Lower leg skin (tissue), 4 donors: ENCODE data around the gene CD33. TPM values are rescaled to one million over a fixed set of nuclear protein-coding genes. Genes with fewer than 3 reads are reported as not detected.

ENCODE experiments used
- DNase-seq, 2 donors: peaks; one replicate each; pipeline ENCODE4 v3.0.0-alpha.2; 2019; ENCODE audit warnings: low spot score in 2 of 2
- H3K4me3 ChIP-seq: fragments of 200-600 bp; sonication (generic); 2 replicates; pipeline ENCODE4 v1.5.1; 2017; ENCODE audit warnings: mild to moderate bottlenecking, low read depth; ENCODE audit not compliant: poor library complexity, severe bottlenecking
- POLR2A ChIP-seq, 2 donors: fragments of 450-650 bp; IDR thresholded peaks; one replicate each; pipeline ENCODE4 v1.6.1; 2016 to 2017; ENCODE audit warnings: antibody characterized with exemption in 2 of 2, mild to moderate bottlenecking in 1 of 2, moderate library complexity in 1 of 2
- WGBS, 2 donors: methylation state at CpG; one replicate each; pipeline ENCODE4 v1.1.5; 2018; 5-methylcytosine and 5-hydroxymethylcytosine counted together
- intact Hi-C: fragments of 100-400 bp; cut with DNase I; formaldehyde crosslinking; loops from one replicate; pipeline ENCODE4 v1.15.0; 2023; ENCODE audit warnings: low total_unique reads
- total RNA-seq, 4 donors: library from RNA; depleted of rRNA; stranded (reverse); fragments of >200 nt; gene quantifications; one replicate each; pipeline ENCODE4 v1.1.0, GENCODE V29; 2016
- TF ChIP-seq, protein P1 (sequence below), 3 donors: fragments of 450-650 bp; IDR thresholded peaks; one replicate each; pipeline ENCODE4 v1.5.1; 2016; ENCODE audit warnings: antibody characterized with exemption in 3 of 3, mild to moderate bottlenecking in 3 of 3, moderate library complexity in 2 of 3

Gene CD33
- total RNA-seq, 4 donors from 2014 or later: 1.4 to 2.5 (median 2.1) TPM

DNA sequence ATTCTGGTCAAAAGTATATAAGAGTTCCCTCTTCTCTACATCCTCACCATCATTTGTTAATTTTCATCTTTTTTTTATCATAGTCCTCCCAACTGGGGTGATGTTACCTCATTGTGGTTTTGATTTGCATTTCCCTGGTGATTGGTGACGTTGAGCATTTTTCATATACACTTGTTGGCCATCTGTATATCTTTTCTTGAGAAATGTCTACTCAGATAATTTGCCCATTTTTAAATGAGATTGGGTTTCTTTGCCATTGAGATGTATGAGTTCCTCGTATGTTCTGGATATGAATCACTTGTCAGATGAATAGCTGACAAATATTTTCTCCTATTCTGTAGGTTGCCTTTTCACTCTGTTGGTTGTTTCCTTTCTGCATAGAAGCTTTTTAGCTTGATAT, 2.4 kb downstream of the CD33 start:
- WGBS, 2 donors: 52 to 59% methylated on average over 2 of the region's 2 CpGs
- no peak for DNase-seq
- intact Hi-C loops: no loop called here
- no peak overlapping the region for H3K4me3 ChIP-seq
- TF ChIP-seq POLR2A (IDR thresholded peaks at IDR 0.05): no peak
- TF ChIP-seq, protein P1, sequence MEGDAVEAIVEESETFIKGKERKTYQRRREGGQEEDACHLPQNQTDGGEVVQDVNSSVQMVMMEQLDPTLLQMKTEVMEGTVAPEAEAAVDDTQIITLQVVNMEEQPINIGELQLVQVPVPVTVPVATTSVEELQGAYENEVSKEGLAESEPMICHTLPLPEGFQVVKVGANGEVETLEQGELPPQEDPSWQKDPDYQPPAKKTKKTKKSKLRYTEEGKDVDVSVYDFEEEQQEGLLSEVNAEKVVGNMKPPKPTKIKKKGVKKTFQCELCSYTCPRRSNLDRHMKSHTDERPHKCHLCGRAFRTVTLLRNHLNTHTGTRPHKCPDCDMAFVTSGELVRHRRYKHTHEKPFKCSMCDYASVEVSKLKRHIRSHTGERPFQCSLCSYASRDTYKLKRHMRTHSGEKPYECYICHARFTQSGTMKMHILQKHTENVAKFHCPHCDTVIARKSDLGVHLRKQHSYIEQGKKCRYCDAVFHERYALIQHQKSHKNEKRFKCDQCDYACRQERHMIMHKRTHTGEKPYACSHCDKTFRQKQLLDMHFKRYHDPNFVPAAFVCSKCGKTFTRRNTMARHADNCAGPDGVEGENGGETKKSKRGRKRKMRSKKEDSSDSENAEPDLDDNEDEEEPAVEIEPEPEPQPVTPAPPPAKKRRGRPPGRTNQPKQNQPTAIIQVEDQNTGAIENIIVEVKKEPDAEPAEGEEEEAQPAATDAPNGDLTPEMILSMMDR (IDR thresholded peaks at IDR 0.05): no peak

DNA sequence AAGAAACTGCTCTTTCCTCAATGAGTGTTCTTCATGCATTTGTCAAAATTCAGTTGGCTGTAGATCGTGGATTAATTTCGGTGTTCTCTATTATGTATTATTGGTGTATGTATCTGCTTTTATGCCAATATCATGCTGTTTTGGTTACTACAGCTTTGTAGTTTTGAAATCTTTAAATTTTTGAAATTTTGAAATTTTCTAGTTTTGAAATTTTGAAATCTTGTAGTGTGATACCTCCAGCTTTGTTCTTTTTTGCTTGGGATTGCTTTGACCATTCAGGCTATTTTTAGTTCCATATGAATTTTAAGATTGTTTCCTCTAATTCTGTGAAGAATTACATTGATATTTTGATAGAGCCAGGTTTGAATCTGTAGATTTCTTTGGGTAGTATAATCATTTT, 3.1 kb downstream of the CD33 start:
- no peak overlapping the region for H3K4me3 ChIP-seq
- TF ChIP-seq POLR2A (IDR thresholded peaks at IDR 0.05): no peak
- TF ChIP-seq, protein P1 (IDR thresholded peaks at IDR 0.05): no peak
- intact Hi-C loops: no loop called here
- WGBS, 2 donors: 90 to 93% methylated on average over 2 of the region's 2 CpGs
- DNase-seq: no peak

DNA sequence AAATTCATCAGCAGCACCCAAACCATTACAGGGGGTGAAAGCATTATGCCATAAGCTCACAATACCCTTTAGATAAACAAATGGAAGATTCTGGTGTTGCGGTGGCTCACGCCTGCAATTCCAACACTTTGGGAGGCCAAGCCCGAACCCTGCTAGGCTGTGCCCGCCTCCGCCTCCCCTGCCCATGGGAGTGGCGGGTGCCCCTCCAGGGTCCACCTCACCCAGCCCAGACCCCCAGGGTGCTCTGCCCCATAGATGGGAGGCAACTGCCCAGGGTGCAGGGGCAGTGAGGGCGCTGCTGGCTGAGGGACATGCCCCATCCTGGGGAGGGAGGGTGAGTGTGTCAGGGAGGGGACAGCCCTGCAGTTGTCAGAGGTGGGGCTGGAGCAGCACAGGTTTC, 16.0 kb downstream of the CD33 start:
- TF ChIP-seq, protein P1 (IDR thresholded peaks at IDR 0.05): no peak
- TF ChIP-seq POLR2A (IDR thresholded peaks at IDR 0.05): no peak
- intact Hi-C loops: no loop called here
- H3K4me3 ChIP-seq: no peak overlapping the region
- 87 to 88% methylated on average over 7 of the region's 7 CpGs for WGBS, 2 donors
- DNase-seq: no peak

DNA sequence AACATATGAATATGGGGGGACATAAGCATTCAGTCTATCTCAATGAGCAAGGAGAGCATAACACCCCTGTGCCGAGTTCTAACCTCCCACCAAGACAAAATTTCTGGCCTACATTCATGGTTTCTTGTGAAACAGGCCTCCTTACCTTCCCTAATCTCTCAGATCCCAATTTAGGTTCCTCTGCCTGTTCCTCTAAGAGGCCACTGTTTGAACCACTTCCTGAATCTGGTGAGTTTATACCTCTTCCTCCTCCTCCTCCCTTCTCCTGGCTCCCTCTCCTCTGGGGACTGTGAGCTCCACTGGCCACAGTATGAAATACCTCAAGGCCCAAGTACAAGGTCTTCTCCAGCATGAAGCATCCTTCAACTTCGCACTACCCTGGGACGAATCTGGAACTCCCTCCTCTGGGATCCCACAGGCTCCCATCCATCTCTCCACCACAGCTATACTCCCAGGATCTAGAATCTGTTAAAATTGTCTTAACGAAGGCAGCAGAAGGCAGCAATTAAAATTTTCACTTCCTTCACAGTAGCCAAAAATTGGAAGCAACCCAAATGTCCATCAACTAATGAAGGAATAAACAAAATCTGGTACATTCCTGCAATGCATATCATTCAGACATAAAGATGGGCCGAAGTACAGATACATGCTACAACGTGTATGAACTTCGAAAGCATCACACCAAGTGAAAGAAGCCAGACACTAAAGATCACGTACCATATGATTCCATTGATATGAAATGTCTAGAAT, 18.2 kb downstream of the CD33 start:
- H3K4me3 ChIP-seq: no peak overlapping the region
- 55 to 61% methylated on average over 8 of the region's 8 CpGs for WGBS, 2 donors
- TF ChIP-seq, protein P1 (IDR thresholded peaks at IDR 0.05): no peak
- no peak for TF ChIP-seq POLR2A (IDR thresholded peaks at IDR 0.05)
- intact Hi-C loops: no loop called here
- no peak for DNase-seq

DNA sequence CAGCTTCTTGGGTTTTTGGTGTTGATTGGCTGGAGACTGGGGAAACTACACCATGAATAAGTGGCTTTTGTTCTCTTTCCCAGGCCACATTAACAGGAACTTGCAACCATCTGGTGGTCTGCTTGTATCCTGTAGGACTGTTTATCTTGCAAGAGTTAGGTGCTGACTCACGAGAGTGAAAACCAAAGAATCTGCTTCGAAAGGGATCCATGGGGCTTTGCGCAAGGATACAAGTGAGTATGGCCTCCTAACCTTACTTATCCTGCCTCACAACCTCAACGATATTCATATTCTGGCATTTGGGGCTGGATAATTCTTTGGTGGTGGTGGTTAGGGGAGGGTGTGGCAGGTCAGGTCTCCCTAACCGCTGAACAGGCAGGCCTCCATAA, 21.3 kb downstream of the CD33 start:
- intact Hi-C loops: no loop called here
- no peak overlapping the region for H3K4me3 ChIP-seq
- TF ChIP-seq POLR2A (IDR thresholded peaks at IDR 0.05): no peak
- TF ChIP-seq, protein P1 (IDR thresholded peaks at IDR 0.05): no peak
- no peak for DNase-seq
- 73 to 75% methylated on average over 5 of the region's 5 CpGs for WGBS, 2 donors
